Activated CD4-positive, alpha-beta T cell treated with anti-CD3 and anti-CD28 coated beads for 4 hours (primary cell): Measurements from ENCODE around the gene ADAM11.

Source experiments
- DNase-seq, 2 donors: peaks; one replicate each; pipeline ENCODE4 v3.0.0-alpha.2; 2020

ADAM11 gene

GRCh38 chr17:44775838-44776621 lies 17.2 kb downstream of the ADAM11 start:
- no peak for DNase-seq

DNA sequence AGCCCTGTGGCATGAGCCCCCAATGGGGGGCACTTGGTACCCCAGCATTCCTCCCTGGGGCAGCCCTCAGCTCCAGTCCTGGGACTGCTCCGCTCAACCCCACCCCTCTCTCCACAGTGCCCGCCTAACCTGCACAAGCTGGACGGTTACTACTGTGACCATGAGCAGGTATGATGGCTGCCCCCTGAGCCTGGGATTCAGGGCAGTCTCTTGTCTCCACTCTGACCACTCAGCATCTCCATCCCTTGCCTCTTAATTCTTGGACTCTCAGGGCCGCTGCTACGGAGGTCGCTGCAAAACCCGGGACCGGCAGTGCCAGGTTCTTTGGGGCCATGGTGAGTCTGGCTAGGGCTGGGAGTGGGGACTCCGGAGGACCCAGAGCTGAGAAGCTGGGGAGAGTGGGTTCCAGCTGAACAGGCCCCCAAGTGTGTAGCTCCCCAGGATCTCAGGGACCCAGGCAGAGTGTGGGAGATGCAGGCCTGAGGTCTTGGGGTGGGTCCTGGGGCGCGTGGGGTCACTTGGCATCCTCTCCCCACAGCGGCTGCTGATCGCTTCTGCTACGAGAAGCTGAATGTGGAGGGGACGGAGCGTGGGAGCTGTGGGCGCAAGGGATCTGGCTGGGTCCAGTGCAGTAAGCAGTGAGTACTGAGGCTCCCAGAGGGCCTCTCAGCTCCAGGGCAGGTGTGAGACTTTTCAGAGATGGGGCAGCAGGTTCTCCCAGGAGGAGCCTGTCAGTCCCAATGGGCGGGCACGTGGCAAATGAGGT lies 18.0 kb downstream of the ADAM11 start:
- no peak for DNase-seq

DNA sequence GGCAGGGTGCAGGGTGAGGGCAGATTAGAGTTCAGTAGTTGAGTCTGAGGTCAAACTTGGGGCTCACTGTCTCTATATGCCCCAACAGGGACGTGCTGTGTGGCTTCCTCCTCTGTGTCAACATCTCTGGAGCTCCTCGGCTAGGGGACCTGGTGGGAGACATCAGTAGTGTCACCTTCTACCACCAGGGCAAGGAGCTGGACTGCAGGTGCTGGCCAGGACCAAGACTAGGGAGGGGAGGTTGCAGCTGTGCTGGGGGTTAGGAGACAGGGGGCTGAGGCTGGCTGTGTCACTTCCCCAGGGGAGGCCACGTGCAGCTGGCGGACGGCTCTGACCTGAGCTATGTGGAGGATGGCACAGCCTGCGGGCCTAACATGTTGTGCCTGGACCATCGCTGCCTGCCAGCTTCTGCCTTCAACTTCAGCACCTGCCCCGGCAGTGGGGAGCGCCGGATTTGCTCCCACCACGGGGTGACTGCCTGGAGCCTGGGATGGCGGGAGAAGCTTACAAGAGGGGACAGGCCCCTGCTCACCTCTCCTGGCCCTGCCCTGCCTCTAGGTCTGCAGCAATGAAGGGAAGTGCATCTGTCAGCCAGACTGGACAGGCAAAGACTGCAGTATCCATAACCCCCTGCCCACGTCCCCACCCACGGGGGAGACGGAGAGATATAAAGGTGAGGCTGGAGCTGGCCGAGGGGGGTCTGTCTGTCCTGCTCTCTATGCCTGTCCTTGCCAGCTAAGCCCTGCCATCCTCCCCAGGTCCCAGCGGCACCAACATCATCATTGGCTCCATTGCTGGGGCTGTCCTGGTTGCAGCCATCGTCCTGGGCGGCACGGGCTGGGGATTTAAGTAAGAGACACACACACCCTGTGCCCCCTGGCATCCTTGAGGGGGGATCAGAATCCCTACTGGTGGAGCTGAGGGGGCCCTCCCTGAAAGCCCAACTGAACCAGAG lies 18.9 kb downstream of the ADAM11 start:
- DNase-seq = no peak

DNA sequence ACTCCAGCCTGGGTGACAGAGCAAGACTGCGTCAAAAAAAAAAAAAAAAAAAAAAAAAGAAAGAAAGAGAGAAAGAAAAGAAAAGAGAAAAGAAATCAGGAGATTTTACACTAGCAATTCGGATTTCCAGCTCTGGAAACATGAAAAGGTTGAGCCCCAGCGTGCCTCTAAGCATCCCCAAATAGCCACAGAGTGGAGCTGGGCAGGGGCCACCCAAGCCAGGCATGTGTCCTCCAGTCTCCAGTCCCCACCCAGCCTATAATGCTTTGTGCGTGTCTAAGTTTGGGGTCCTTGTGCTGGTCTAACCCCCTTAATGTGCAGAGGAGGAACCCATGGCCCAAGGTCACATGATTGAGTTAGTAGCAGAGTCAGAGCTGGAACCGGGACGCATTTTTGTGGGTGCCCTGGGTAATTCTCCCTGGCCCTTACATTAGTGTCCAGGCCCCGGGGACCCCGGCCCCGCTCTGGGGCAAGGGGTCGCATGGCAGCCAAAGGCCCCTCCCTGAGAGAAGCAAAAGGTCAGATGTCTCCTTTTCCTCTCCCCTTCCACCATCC lies 19.9 kb downstream of the ADAM11 start:
- DNase-seq = no peak

DNA sequence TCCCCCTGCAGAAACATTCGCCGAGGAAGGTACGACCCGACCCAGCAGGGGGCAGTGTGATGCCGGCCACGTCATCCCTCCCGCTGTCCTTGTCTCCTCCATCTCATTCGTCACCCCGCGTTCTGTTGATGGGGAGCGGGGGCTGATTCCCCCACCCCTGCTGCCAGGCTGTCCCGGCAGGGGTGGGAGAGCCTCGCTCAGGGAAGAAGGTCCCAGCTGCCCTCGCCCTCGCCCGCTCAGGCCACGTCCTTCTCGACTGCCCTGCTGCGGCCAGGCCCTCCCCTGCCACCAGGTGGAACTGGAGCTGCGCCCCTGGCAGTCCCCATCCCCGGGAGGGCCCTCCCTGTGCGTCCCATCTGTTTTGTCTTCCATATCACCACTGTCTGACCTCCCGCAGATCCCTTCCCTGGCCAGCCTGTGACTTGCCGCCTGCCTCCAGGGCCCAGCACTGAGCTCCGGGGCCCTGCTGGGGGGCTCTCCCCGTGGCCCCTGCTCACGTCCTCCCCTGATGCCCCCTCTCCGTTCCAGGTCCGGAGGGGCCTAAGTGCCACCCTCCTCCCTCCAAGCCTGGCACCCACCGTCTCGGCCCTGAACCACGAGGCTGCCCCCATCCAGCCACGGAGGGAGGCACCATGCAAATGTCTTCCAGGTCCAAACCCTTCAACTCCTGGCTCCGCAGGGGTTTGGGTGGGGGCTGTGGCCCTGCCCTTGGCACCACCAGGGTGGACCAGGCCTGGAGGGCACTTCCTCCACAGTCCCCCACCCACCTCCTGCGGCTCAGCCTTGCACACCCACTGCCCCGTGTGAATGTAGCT lies 20.6 kb downstream of the ADAM11 start:
- DNase-seq = peak; percentile 78 to 84

- no peak for DNase-seq
These were observed 21.4 kb downstream of the ADAM11 start for GRCh38 chr17:44780161-44780560.

- no peak for DNase-seq
These were observed 22.2 kb downstream of the ADAM11 start for GRCh38 chr17:44780845-44781480.

- DNase-seq = no peak
These were observed 22.9 kb downstream of the ADAM11 start for GRCh38 chr17:44781551-44782325.

GRCh38 chr17:44782326-44782850 lies 23.6 kb downstream of the ADAM11 start:
- DNase-seq = no peak

GRCh38 chr17:44785921-44786320 lies 27.1 kb downstream of the ADAM11 start:
- DNase-seq = no peak

DNA sequence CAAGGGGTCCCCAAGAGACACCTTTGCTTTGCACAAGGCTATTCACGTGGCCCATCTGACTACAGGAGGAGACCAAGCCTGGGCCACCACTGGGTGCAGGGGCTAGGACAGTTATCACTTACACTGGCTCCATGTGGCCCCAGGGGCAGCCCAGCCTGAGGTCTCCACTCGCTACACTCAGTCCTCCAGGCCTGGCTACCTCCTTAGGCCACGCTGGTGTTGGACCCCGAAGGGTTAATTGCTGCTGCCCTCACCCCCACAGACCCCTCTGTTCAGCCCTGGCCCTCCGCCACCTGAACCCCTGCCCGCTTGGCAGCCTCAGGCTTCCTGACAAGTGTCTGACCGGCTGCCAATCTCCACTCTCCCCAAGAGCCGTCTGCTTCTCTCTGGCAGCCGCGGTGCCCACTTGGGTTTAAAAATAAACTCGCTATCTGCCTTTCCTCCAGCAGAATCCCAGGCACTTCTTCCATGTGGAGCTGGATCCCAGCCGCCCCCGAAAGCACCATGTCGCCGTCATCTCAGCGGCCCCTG lies 27.8 kb downstream of the ADAM11 start:
- no peak for DNase-seq

- DNase-seq = no peak
These were observed 28.6 kb downstream of the ADAM11 start for GRCh38 chr17:44787271-44787940.

- DNase-seq = no peak
These were observed 29.4 kb downstream of the ADAM11 start for GRCh38 chr17:44788139-44788538.

DNA sequence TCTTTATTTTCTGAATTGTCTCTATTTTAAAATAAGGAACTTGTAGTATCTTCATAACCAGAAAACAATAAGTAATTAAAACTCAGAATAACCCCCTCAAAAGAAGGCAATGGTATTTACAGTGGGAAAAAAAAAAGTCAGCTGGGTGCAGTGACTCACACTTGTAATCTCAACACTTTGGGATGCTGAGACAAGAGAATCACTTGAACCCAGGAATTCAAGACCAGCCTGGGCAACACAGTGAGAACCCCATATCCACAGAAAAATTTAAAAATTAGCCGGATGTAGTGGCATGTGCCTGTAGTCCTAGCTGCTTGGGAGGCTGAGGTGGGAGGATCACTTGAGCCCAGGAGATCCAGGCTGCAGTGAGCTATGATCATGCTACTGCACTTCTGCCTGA lies 33.5 kb downstream of the ADAM11 start:
- no peak for DNase-seq

GRCh38 chr17:44793885-44794842 lies 35.4 kb downstream of the ADAM11 start:
- DNase-seq = no peak

GRCh38 chr17:44794851-44795413 lies 36.1 kb downstream of the ADAM11 start:
- DNase-seq = no peak

GRCh38 chr17:44795421-44795820 lies 36.6 kb downstream of the ADAM11 start:
- DNase-seq = no peak

- DNase-seq = no peak
These were observed 37.1 kb downstream of the ADAM11 start for GRCh38 chr17:44795928-44796327.
